ENCODE data around the gene BABAM2.
A peak's percentile ranks its signal among the peaks of the same experiment; 100 is the strongest.
"Not testable (repeated sequence)": the region's sequence is repeated elsewhere in the genome, so short reads cannot be mapped to it uniquely, and the experiment has no call there.

BABAM2 gene

GRCh38 chr2:27953077-27953476, 62.5 kb downstream of the BABAM2 start:
- DNase-seq, result no peak

DNA sequence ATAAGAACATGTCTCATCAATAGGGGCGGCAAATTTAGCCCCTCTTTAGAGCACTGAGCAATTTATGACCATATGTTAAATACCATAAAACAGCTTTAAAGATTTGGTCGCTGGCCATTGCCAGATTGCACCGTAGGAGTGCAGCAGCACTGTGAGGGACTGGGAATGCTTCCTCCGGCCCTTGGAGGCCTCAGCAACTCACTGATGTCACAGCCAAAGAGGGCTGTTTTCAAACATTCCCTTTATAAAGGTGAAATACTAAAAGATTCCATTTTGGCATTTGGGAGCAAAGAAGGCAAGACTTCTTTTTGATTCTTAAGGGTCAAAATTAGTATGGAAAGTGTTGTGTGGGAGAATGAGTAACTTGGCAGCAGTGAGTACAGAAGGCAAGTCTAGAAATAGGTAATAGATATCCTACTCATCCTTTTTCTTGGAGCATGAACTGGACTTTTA, 63.7 kb downstream of the BABAM2 start:
- no peak for DNase-seq

GRCh38 chr2:27954771-27955383, 64.3 kb downstream of the BABAM2 start:
- peak; percentile 58 for DNase-seq

DNA sequence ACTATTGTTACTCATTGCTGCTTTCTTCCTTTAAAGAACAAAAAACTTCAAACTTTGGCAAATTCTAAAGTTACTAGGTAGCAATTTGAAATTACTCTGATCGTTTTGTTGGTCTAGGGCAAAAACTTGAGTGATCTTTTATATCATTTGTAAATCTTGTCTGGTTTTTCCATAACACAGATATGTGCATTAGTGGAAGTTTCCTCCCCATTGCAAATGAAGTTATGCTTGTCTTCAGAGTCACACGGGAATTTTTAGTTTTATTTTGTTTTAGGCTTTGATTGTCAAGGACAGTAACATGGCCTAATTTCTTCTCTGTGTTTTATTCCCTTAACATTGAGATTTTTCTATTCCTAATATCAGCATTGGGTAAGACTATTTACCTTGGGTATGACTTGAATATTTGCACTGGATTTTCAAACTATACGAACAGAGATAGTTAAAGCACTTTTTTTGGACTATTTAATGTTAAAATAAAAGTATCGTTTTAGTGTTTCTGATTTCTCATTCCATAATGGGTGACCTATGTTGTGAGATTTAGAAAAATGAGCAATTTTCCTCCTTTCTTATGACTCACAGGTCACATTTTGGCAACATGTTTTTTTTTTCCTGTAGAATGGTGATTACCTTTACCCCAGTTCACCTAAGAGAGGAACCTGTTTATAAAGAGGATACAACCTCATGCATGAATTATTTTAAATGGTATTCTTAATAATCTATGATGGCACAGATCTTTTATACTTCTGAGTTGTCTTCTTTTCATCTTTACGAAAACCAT, 65.0 kb downstream of the BABAM2 start:
- DNase-seq, result no peak

- no peak for DNase-seq
Observed at GRCh38 chr2:27956888-27957287, 66.4 kb downstream of the BABAM2 start.

DNA sequence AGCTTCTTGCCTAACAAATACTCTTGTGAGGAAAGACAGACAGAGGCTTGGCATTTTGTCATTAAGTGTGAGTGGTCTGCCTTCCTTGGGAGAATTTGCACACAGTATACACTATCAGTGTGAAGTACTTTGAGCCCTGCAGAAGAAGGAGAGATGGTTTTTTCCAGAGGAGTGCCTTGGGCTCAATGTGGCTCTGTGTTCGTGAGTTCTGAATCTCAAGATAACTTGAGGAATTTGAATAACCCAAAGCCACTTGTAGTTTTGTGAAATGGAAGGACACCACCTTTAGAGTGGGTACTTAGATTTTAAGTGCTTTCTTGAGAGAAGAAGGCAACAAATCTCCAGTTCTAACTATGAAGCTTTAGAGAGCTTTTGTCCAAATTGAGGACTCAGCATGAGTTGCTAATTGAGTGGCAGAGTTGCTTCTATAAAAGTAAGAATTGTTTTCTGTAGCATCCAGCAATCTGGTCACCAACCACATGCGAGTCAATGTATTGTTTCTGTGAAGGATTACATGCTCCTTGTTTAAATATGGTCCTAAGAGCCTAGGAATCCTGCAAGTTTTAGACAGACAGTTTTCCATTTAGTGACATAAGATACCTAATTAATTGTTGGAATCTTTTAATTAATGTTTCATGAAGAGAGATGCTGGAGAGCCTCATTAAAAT, 68.3 kb downstream of the BABAM2 start:
- no peak for DNase-seq

DNA sequence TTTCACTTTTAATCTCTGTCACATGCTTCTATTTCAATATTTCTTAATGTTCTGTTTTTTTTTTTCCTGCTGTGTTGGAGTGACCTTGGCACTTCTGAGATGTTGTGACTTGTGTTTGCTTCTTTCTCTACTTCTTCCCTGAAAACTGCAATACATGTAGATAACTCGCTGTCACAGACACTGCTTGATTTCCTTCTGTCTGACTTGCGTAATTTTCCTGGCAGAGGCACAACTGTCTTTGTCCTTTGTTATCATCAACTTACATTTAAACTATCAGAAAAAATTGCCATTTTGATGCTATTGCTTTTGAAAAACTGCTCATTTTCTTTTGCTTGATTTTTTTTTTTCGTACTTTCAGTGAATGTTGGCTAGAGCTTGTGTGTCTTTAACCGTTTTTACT, 69.0 kb downstream of the BABAM2 start:
- no peak for DNase-seq

- peak; percentile 8 for DNase-seq
Observed at GRCh38 chr2:27960237-27960912, 69.8 kb downstream of the BABAM2 start.

GRCh38 chr2:27962006-27962405, 71.5 kb downstream of the BABAM2 start:
- no peak for DNase-seq

DNA sequence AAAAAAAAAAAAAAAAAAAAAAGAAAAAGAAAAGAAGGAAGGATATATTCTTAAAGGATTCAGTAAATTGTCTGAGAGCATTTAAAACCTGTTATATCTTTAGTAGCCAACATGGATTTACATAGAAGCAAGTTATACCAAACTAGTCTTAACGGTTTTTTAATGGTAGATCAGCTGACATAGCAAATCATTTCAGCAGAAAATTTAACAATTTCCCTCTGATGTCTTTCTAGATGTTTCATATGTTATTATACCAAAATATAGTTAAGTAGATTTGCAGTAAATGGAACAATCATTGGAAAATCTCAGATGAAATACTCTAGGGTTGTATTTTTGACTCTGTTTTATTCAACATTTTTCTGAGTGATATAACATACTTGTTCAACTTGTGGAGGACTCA, 72.9 kb downstream of the BABAM2 start:
- no peak for DNase-seq

DNA sequence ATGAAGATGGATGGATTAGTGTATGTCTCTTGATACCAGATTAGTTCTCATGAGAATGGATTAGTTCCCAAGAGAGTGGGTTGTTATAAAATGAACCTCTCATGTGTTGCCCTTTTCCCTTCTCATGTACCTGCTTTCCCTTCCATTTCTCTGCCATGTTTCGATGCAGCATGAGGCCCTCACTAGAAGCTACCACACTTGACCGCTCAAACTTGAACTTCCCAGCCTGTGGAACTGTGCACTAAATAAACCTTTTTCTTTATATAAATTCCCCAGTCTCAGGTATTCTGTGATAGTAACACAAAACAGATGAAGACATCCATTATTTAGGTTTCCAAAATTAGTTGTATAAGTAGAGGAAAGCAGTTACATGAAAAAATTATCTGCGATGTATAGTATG, 73.5 kb downstream of the BABAM2 start:
- no peak for DNase-seq

- no peak for DNase-seq
Observed at GRCh38 chr2:27965841-27966240, 75.3 kb downstream of the BABAM2 start.

GRCh38 chr2:27966466-27966865, 75.9 kb downstream of the BABAM2 start:
- DNase-seq, result no peak

GRCh38 chr2:27967076-27967475, 76.5 kb downstream of the BABAM2 start:
- DNase-seq, result no peak

- DNase-seq, result not testable (repeated sequence)
Observed at GRCh38 chr2:27968045-27968444, 77.5 kb downstream of the BABAM2 start.

DNA sequence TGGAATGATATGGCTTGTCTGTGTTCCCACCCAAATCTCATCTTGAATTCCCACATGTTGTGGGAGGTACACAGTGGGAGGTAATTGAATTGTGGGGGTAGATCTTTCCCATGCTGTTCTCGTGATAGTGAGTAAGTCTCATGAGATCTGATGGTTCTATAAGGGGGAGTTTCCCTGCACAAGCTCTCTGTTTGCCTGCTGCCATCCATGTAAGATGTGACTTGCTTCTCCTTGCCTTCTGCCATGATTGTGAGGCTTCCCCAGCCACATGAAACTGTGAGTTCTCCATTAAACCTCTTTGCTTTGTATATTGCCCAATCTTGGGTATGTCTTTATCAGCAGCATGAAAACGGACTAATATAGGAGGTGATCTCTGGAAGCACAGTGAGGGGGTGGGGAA, 78.4 kb downstream of the BABAM2 start:
- not testable (repeated sequence) for DNase-seq

GRCh38 chr2:27972311-27972710, 81.8 kb downstream of the BABAM2 start:
- no peak for DNase-seq

- no peak for DNase-seq
Observed at GRCh38 chr2:27973592-27973991, 83.1 kb downstream of the BABAM2 start.

DNA sequence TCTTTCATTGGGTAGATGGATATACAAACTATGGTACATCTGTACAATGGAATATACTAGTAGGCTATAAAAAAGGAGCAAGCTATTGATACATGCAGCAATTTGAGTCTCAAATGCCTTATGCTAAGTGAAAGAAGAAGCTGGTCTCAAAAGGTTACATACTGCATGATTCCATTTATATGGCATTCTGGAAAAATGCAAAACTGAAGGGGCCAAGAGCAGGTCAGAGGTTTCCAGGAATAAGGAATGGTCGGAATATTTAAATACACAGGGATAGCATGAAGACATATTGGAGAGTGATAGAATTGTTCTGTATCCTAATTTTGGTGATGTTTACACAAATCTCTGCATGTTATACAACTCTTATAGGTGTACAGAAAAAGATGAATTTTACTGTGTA, 85.8 kb downstream of the BABAM2 start:
- DNase-seq, result no peak

DNA sequence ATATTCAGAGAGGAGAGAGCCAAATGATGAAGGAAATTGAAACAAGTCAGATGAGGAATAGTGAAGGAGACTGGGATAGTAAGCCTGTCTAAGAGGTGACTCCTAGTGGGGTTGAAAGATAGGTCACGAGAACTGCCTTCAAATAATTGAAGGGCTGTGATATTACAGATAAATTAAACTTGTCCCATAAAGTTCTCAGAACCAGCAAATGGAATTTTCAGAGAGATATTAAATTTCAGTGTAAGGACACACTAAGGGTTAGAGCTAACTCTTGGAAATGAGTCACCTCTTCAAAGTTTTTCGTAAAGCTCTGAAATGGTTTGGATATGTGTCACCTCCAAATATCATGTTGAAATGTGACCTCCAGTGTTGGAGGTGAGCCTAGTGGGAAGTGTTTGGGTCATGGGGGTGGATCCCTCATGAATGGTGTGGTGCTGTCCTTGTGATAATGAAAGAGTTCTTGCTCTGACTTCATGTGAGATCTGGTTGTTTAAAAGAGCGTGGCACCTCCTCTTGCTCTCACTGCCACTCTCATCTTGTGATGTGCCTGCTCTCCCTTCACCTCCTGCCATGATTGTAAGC, 87.3 kb downstream of the BABAM2 start:
- DNase-seq, result peak; percentile 35

- not testable (repeated sequence) for DNase-seq
Observed at GRCh38 chr2:27978761-27979160, 88.2 kb downstream of the BABAM2 start.

DNA sequence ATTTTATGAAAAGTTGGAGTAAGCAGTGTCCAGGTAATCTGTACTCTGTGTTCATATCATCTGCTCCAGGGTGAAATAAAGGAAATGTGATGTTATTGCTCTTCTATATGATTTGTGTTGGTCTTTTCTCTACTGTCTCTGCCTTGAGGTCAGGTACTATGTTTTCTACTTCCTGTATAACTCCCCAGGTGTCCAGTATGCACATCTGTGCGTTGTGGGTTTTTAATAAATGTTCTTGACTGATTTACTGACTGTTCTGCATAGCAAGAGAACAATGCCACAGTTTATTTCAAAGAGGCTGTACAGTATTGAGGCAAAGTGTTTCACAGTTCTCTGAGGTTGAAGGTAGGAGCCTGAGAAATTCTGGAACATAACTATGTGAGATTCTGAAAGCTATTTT, 89.7 kb downstream of the BABAM2 start:
- DNase-seq, result no peak

DNA sequence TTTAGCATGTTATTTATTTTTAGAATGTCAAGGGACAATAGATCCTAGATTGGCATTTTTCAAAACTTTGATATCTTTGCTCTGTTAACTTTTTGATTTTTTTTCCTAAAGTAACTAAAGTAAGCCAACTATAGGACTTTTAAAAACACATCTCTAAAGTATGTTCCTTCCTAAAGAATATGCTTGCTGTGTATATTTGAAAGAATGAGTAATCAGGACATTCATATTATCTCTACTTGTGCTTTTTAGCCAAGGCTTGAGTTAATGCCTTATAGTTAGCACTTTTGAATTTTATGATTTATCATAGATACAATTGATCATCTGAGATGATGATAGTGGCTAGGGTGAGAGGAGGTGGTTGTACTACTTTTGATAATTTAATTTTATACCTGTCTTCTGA, 93.6 kb downstream of the BABAM2 start:
- no peak for DNase-seq
